HepG2 (cell line): ENCODE measurements around the gene FAM117B. TPM values are rescaled to one million over a fixed set of nuclear protein-coding genes. Genes with fewer than 3 reads are reported as not detected.

Experiments
- CBX5 ChIP-seq: sonication (generic); formaldehyde crosslinking; IDR thresholded peaks from 2 replicates; pipeline ENCODE4 v1.4.0; 2020; ENCODE audit warnings: missing genetic modification reagents, borderline replicate concordance
- HMG20B ChIP-seq: conservative IDR thresholded peaks from 2 replicates; pipeline ENCODE4 v1.6.1; 2016; ENCODE audit warnings: missing genetic modification reagents, missing compliant biosample characterization
- SNAPC4 ChIP-seq: sonication (generic); formaldehyde crosslinking; IDR thresholded peaks from 2 replicates; pipeline ENCODE4 v1.4.0; 2020; ENCODE audit warnings: mild to moderate bottlenecking, missing genetic modification reagents
- ZNF567 ChIP-seq: sonication (generic); formaldehyde crosslinking; IDR thresholded peaks from 2 replicates; pipeline ENCODE4 v1.8.1; 2023; ENCODE audit warnings: mild to moderate bottlenecking, missing genetic modification reagents, borderline replicate concordance
- ZNF75D ChIP-seq: sonication (generic); formaldehyde crosslinking; IDR thresholded peaks from 2 replicates; pipeline ENCODE4 v1.8.1; 2023; ENCODE audit warnings: missing genetic modification reagents, mild to moderate bottlenecking, borderline replicate concordance
- ZNF878 ChIP-seq: sonication (generic); formaldehyde crosslinking; IDR thresholded peaks from 2 replicates; pipeline ENCODE4 v1.8.1; 2023; ENCODE audit warnings: mild to moderate bottlenecking, missing genetic modification reagents, moderate library complexity
- polyA plus RNA-seq, 8 experiments: library from polyadenylated mRNA; depleted of rRNA in 3 of 8; stranded (reverse) in 7 of 8; unstranded in 1 of 8; fragments of >200 nt; fragmentation: Illumina TruSeq in 4 of 8; extraction: Trizol in 4 of 8; gene quantifications; 2 replicates each; pipeline versions ENCODE4 v1.2.1 to v1.2.3, GENCODE V29; 2011 to 2016; ENCODE audit warnings: low read depth in 4 of 8, missing spikeins in 1 of 8, mixed read lengths in 1 of 8; ENCODE audit not compliant: insufficient read depth in 1 of 8
- total RNA-seq, 5 experiments: library from RNA; depleted of rRNA; stranded (reverse); fragments of >200 nt; fragmentation: Illumina TruSeq; extraction: Trizol; gene quantifications; 2 replicates each; pipeline ENCODE4 v1.2.3, GENCODE V29; 2016; ENCODE audit warnings: low read depth in 1 of 5
- TF ChIP-seq, protein P1 (sequence below): sonication (generic); formaldehyde crosslinking; IDR thresholded peaks from 2 replicates; pipeline ENCODE4 v1.4.0; 2020; ENCODE audit warnings: missing genetic modification reagents, borderline replicate concordance

Gene FAM117B
- total and polyA plus RNA-seq, 2 of the 13 experiments (the other 11 are each of a cell fraction or from before 2014, with no cell fraction given): 5.8 to 11.0 TPM

DNA sequence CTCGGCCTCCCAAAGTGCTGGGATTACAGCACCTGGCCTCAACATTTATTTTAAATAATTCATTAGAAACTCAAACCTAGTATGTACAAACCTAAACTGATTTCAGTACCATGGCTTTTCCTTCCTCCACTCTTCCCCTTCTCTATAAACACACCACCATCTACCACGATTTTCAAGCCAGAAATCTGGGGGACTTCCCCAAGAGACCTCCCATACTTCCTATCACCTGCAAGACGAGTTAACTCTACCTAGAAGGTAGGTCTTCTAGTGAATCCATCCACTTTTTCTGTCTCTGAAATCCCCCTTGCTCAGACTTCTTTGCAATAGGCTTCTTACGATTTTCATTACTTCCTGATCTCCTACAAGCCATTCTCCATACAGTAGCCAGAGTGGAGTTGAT, 7.7 kb upstream of the FAM117B start (continued):
- TF ChIP-seq, protein P1, sequence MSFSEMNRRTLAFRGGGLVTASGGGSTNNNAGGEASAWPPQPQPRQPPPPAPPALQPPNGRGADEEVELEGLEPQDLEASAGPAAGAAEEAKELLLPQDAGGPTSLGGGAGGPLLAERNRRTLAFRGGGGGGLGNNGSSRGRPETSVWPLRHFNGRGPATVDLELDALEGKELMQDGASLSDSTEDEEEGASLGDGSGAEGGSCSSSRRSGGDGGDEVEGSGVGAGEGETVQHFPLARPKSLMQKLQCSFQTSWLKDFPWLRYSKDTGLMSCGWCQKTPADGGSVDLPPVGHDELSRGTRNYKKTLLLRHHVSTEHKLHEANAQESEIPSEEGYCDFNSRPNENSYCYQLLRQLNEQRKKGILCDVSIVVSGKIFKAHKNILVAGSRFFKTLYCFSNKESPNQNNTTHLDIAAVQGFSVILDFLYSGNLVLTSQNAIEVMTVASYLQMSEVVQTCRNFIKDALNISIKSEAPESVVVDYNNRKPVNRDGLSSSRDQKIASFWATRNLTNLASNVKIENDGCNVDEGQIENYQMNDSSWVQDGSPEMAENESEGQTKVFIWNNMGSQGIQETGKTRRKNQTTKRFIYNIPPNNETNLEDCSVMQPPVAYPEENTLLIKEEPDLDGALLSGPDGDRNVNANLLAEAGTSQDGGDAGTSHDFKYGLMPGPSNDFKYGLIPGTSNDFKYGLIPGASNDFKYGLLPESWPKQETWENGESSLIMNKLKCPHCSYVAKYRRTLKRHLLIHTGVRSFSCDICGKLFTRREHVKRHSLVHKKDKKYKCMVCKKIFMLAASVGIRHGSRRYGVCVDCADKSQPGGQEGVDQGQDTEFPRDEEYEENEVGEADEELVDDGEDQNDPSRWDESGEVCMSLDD (CRISPR knock-in tag): no peak
- no peak for TF ChIP-seq ZNF878 (CRISPR knock-in tag)
- no peak for TF ChIP-seq ZNF567 (CRISPR knock-in tag)
- TF ChIP-seq ZNF75D (CRISPR knock-in tag): no peak
- TF ChIP-seq CBX5 (CRISPR knock-in tag): no peak
- no peak for TF ChIP-seq HMG20B (CRISPR knock-in tag)
- TF ChIP-seq SNAPC4 (CRISPR knock-in tag): no peak
